H9 (cell line): ENCODE results near the gene DCLK2. TPM values are rescaled to one million over a fixed set of nuclear protein-coding genes. Genes with fewer than 3 reads are reported as not detected.

ENCODE experiments used
- DNase-seq: peaks from one replicate; pipeline ENCODE4 v3.0.0-alpha.2; 2017
- H2AFZ ChIP-seq: one replicate; pipeline ENCODE4 v1.6.1; 2013; ENCODE audit warnings: mild to moderate bottlenecking, low read length, control low read depth, moderate library complexity
- H2AK5ac ChIP-seq: 2 replicates; pipeline ENCODE4 v1.6.1; 2013; ENCODE audit warnings: low read length, control low read depth, mixed read lengths; ENCODE audit not compliant: insufficient read length
- H2BK120ac ChIP-seq: one replicate; pipeline ENCODE4 v1.6.1; 2013; ENCODE audit warnings: low read depth, mild to moderate bottlenecking, low read length, control low read depth, inconsistent platforms; ENCODE audit not compliant: poor library complexity, severe bottlenecking
- H2BK12ac ChIP-seq: 2 replicates; pipeline ENCODE4 v1.6.1; 2013; ENCODE audit warnings: low read length, control low read depth, mixed read lengths, low read depth; ENCODE audit not compliant: insufficient read length
- H2BK15ac ChIP-seq: 2 replicates; pipeline ENCODE4 v1.6.1; 2013; ENCODE audit warnings: low read depth, low read length, control low read depth
- H2BK20ac ChIP-seq: one replicate; pipeline ENCODE4 v1.6.1; 2013; ENCODE audit warnings: low read depth, mild to moderate bottlenecking, low read length, control low read depth, inconsistent platforms; ENCODE audit not compliant: poor library complexity, severe bottlenecking
- H2BK5ac ChIP-seq: 2 replicates; pipeline ENCODE4 v1.6.1; 2013; ENCODE audit warnings: low read length, control low read depth, mixed read lengths; ENCODE audit not compliant: insufficient read length
- H3K14ac ChIP-seq: 2 replicates; pipeline ENCODE4 v1.6.1; 2013; ENCODE audit warnings: low read length, control low read depth; ENCODE audit not compliant: insufficient read depth
- H3K18ac ChIP-seq: 2 replicates; pipeline ENCODE4 v1.6.1; 2013; ENCODE audit warnings: low read depth, mild to moderate bottlenecking, mixed read lengths, low read length, control low read depth; ENCODE audit not compliant: insufficient read length
- H3K23ac ChIP-seq: 2 replicates; pipeline ENCODE4 v1.6.1; 2013; ENCODE audit warnings: low read length, control low read depth, mixed read lengths, low read depth; ENCODE audit not compliant: insufficient read length
- H3K23me2 ChIP-seq: 2 replicates; pipeline ENCODE4 v1.6.1; 2013; ENCODE audit warnings: low read depth, mild to moderate bottlenecking, mixed read lengths, low read length, control low read depth; ENCODE audit not compliant: insufficient read length, poor library complexity, severe bottlenecking
- H3K27ac ChIP-seq: 2 replicates; pipeline ENCODE4 v1.5.1; 2013; ENCODE audit warnings: low read length, control low read depth, mixed read lengths, low read depth; ENCODE audit not compliant: insufficient read length
- H3K27me3 ChIP-seq: 2 replicates; pipeline ENCODE4 v1.6.1; 2013; ENCODE audit warnings: low read length, control low read depth, inconsistent platforms; ENCODE audit not compliant: insufficient read depth
- H3K4ac ChIP-seq: 2 replicates; pipeline ENCODE4 v1.6.1; 2013; ENCODE audit warnings: low read depth, mild to moderate bottlenecking, control low read depth, inconsistent platforms, low read length, moderate library complexity
- H3K4me1 ChIP-seq: 2 replicates; pipeline ENCODE4 v1.6.1; 2013; ENCODE audit warnings: low read length, control low read depth, inconsistent platforms; ENCODE audit not compliant: insufficient read depth
- H3K4me2 ChIP-seq: 2 replicates; pipeline ENCODE4 v1.6.1; 2013; ENCODE audit warnings: low read length, control low read depth, mixed read lengths; ENCODE audit not compliant: insufficient read length, insufficient read depth
- H3K56ac ChIP-seq: 2 replicates; pipeline ENCODE4 v1.6.1; 2013; ENCODE audit warnings: low read depth, mild to moderate bottlenecking, mixed read lengths, low read length, control low read depth; ENCODE audit not compliant: insufficient read length
- H3K79me1 ChIP-seq: 2 replicates; pipeline ENCODE4 v1.6.1; 2013; ENCODE audit warnings: low read depth, mild to moderate bottlenecking, moderate library complexity, low read length, control low read depth, inconsistent platforms; ENCODE audit not compliant: insufficient read depth, poor library complexity, severe bottlenecking
- H3K79me2 ChIP-seq: 2 replicates; pipeline ENCODE4 v1.6.1; 2013; ENCODE audit warnings: low read length, control low read depth, inconsistent platforms; ENCODE audit not compliant: insufficient read depth
- H3K9ac ChIP-seq: 2 replicates; pipeline ENCODE4 v1.6.1; 2013; ENCODE audit warnings: low read length, control low read depth, mixed read lengths; ENCODE audit not compliant: insufficient read length; ENCODE audit errors: extremely low read depth
- H3K9me3 ChIP-seq: one replicate; pipeline ENCODE4 v1.6.1; 2013; ENCODE audit warnings: low read depth, low read length, inconsistent platforms; ENCODE audit not compliant: control insufficient read depth
- H3T11ph ChIP-seq: one replicate; pipeline ENCODE4 v1.6.1; 2013; ENCODE audit warnings: mild to moderate bottlenecking, low read length, control low read depth, inconsistent platforms
- H4K20me1 ChIP-seq: one replicate; pipeline ENCODE4 v1.6.1; 2013; ENCODE audit not compliant: control insufficient read depth, insufficient read length, insufficient read depth
- H4K5ac ChIP-seq: 2 replicates; pipeline ENCODE4 v1.6.1; 2013; ENCODE audit warnings: low read depth, mild to moderate bottlenecking, mixed read lengths, low read length, control low read depth; ENCODE audit not compliant: insufficient read length
- H4K8ac ChIP-seq: replicated peaks from 2 replicates; pipeline ENCODE4 v1.6.1; 2013; ENCODE audit warnings: low read length, control low read depth, mixed read lengths, low read depth; ENCODE audit not compliant: insufficient read length
- H4K91ac ChIP-seq: 2 replicates; pipeline ENCODE4 v1.6.1; 2013; ENCODE audit warnings: low read depth, mild to moderate bottlenecking, moderate library complexity, mixed read lengths, low read length, control low read depth; ENCODE audit not compliant: insufficient read length
- H3K27ac Mint-ChIP-seq, 3 experiments: 2 replicates in 2 of 3; 3 replicates in 1 of 3; pipeline ENCODE4 v1.8.0; 2020 to 2021; ENCODE audit warnings: mixed read lengths in 3 of 3, mild to moderate bottlenecking in 1 of 3, moderate library complexity in 1 of 3
- H3K27me3 Mint-ChIP-seq: 2 replicates; pipeline ENCODE4 v1.8.0; 2021; ENCODE audit warnings: low read depth, mild to moderate bottlenecking, moderate library complexity, mixed read lengths
- H3K36me3 Mint-ChIP-seq, 3 experiments: 2 replicates in 2 of 3; 3 replicates in 1 of 3; pipeline ENCODE4 v1.8.0; 2020 to 2021; ENCODE audit warnings: low read depth in 3 of 3, mixed read lengths in 3 of 3; ENCODE audit not compliant: insufficient read depth in 1 of 3
- H3K4me1 Mint-ChIP-seq, 2 experiments: 2 replicates each; pipeline ENCODE4 v1.8.0; 2020; ENCODE audit warnings: mixed read lengths in 2 of 2
- H3K4me3 Mint-ChIP-seq, 2 experiments: 2 replicates in 1 of 2; 3 replicates in 1 of 2; pipeline ENCODE4 v1.8.0; 2020 to 2021; ENCODE audit warnings: mild to moderate bottlenecking in 2 of 2, mixed read lengths in 2 of 2, moderate library complexity in 1 of 2
- H3K9me3 Mint-ChIP-seq, 2 experiments: 2 replicates in 1 of 2; 3 replicates in 1 of 2; pipeline ENCODE4 v1.8.0; 2020; ENCODE audit warnings: mild to moderate bottlenecking in 2 of 2, mixed read lengths in 2 of 2, moderate library complexity in 1 of 2
- WGBS: extraction: QIAGEN DNeasy Blood & Tissue Kit; methylation state at CpG from one replicate; pipeline ENCODE4 v1.1.7; 2013; ENCODE audit warnings: missing lambda C conversion rate, low lambda C conversion rate, mixed read lengths; ENCODE audit not compliant: insufficient read length; ENCODE audit errors: extremely low coverage; 5-methylcytosine and 5-hydroxymethylcytosine counted together
- total RNA-seq: library from RNA; stranded (reverse); gene quantifications from 2 replicates; pipeline ENCODE4 v1.2.1, GENCODE V29; 2021
- TF ChIP-seq, protein P1 (sequence below): fragments of 200-600 bp; sonication (generic); conservative IDR thresholded peaks from 3 replicates; pipeline ENCODE4 v1.8.0; 2021; ENCODE audit warnings: antibody characterized with exemption, mild to moderate bottlenecking

DCLK2 gene
- total RNA-seq, 1 experiment from 2014 or later, result 0.33 TPM

DNA sequence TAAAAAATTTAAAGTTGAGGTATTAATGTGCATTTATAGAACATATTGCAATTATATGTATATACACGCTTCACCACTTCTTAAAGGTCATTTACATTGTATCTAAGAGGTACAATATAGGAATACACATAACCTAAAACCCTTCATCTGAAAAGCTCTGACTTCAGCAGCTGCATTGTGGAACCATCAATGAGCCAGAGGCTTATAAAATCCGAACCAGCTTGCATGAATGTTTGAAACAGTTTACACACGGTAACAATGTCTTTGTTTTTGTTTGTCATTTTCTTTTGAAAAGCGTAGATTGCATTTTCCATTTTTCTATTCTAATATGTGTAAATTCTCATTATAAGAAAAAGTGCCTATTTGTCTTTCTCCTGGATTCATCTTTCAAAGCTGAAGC, 221.6 kb downstream of the DCLK2 start:
- H3K79me1 ChIP-seq, result no peaks in the 10 kb centered on the region
- H2BK12ac ChIP-seq, result no peak overlapping the region
- no peaks in the 10 kb centered on the region for H3K27me3 Mint-ChIP-seq
- no peak overlapping the region for H2BK20ac ChIP-seq
- no peak overlapping the region for H3T11ph ChIP-seq
- H4K8ac ChIP-seq, result no peak overlapping the region
- no peak overlapping the region for H3K14ac ChIP-seq
- no peaks in the 10 kb centered on the region for H3K36me3 Mint-ChIP-seq
- H3K56ac ChIP-seq, result no peak overlapping the region
- no peak overlapping the region for H2AK5ac ChIP-seq
- no peak overlapping the region for H2BK5ac ChIP-seq
- H3K27ac Mint-ChIP-seq, result no peak overlapping the region
- H3K79me2 ChIP-seq, result no peaks in the 10 kb centered on the region
- H3K23me2 ChIP-seq, result no peaks in the 10 kb centered on the region
- no peak overlapping the region for H2AFZ ChIP-seq
- H3K27ac ChIP-seq, result no peak overlapping the region
- no peaks in the 10 kb centered on the region for H3K27me3 ChIP-seq
- no peak overlapping the region for H3K4ac ChIP-seq
- no peak overlapping the region for H4K5ac ChIP-seq
- H3K9ac ChIP-seq, result no peak overlapping the region
- no peak for DNase-seq
- no peak overlapping the region for H4K91ac ChIP-seq
- H2BK120ac ChIP-seq, result no peak overlapping the region
- H3K4me3 Mint-ChIP-seq, result no peak overlapping the region
- H3K23ac ChIP-seq, result no peak overlapping the region
- H3K4me1 ChIP-seq, result no peaks in the 10 kb centered on the region
- no CpG with 5 or more reads among the region's 4 CpGs for WGBS
- H3K9me3 ChIP-seq, result no peaks in the 10 kb centered on the region
- no peak overlapping the region for H3K4me2 ChIP-seq
- TF ChIP-seq, protein P1, sequence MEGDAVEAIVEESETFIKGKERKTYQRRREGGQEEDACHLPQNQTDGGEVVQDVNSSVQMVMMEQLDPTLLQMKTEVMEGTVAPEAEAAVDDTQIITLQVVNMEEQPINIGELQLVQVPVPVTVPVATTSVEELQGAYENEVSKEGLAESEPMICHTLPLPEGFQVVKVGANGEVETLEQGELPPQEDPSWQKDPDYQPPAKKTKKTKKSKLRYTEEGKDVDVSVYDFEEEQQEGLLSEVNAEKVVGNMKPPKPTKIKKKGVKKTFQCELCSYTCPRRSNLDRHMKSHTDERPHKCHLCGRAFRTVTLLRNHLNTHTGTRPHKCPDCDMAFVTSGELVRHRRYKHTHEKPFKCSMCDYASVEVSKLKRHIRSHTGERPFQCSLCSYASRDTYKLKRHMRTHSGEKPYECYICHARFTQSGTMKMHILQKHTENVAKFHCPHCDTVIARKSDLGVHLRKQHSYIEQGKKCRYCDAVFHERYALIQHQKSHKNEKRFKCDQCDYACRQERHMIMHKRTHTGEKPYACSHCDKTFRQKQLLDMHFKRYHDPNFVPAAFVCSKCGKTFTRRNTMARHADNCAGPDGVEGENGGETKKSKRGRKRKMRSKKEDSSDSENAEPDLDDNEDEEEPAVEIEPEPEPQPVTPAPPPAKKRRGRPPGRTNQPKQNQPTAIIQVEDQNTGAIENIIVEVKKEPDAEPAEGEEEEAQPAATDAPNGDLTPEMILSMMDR, result no peak
- H4K20me1 ChIP-seq, result no peaks in the 10 kb centered on the region
- H3K18ac ChIP-seq, result no peak overlapping the region
- H3K4me1 Mint-ChIP-seq, result peaks cover 0 to 3% of the 10 kb centered on the region in 2 experiments; a peak in 1 of 4 replicates
- no peaks in the 10 kb centered on the region for H3K9me3 Mint-ChIP-seq
- H2BK15ac ChIP-seq, result no peak overlapping the region
